Measurements from ENCODE around the gene COG5.
"Not testable (repeated sequence)": the region's sequence is repeated elsewhere in the genome, so short reads cannot be mapped to it uniquely, and the experiment has no call there.

Gene COG5

DNA sequence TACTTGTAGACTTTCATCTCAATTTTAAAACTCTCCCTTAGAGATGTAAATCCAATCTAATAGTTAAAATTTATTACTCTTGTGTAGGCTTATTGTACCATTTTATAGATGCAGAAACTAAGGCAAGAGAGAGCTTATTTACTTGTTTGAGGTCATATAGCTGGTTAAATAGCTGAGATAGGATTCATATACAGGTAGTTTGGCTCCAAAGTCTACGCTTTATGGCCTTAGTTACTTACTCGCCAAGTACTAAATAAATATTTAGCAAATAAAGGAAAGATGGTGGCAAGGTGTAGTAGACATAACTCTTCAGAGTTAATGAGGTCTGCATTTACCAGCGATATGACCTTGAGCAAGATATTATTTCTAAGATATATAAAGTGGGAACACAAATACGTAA lies 308.1 kb downstream of the COG5 start:
- DNase-seq = no peak

DNA sequence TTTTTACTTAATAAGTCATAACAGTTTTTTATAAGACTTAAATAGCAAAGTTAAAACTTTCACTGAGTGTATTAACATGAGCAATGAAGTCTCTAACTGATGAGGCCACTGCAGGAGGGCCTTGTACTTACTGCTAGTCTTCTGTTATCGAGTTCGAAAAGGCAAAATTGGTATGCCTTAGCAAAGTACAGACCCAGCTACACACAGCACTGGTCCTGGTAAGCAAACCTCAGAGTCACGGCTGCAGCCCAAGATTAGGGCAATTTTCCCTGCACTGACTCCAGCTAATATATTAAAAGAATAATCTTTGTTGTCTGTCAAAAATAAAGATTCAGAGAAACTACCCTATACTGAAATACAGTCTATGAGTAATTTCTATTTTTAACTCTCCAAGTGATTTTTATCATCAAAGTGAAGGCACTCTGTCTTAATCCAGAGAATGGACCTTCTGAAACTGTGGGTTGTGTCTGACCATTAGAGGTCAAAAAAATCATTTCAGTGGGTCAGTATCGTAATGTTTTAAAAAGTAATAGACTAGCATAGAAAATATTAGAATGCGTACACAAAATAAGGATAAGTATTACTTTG lies 309.2 kb downstream of the COG5 start:
- no peak for DNase-seq

DNA sequence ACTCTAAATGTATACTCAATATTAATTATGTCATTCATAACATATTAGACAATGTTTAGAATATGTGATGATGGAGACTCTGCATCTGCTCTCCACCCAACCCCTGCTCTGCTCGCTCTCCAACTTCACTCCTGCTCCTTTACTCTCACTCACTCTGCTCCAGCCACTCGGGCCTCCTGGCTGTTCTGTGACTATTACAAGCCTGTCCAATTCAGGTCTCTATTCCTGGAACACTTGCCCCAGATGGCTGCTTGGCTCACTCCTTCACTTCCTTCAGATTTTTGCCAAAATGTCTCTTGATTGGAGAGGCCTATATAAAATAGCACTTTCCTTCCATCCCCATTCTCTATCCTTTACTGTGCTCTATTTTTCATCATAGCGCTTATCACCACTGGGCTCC lies 310.1 kb downstream of the COG5 start:
- no peak for DNase-seq

DNA sequence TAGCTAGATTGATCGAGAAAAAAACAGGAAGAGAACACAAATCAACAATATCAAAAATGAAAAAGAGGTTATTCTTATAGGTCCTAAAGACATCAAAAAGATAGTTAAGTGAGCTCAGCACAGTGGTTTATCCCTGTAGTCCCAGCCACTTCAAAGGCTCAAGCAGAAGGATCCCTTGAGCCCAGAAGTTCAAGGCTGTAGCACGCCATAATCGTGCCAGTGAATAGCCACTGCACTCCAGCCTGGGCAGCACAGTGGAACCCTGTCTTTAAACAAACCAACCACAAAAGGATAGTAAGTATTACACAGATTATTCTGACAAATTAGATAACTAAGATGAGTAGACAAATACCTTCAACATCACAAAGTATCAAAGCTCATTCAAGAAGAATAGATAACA lies 311.8 kb downstream of the COG5 start:
- no peak for DNase-seq

DNA sequence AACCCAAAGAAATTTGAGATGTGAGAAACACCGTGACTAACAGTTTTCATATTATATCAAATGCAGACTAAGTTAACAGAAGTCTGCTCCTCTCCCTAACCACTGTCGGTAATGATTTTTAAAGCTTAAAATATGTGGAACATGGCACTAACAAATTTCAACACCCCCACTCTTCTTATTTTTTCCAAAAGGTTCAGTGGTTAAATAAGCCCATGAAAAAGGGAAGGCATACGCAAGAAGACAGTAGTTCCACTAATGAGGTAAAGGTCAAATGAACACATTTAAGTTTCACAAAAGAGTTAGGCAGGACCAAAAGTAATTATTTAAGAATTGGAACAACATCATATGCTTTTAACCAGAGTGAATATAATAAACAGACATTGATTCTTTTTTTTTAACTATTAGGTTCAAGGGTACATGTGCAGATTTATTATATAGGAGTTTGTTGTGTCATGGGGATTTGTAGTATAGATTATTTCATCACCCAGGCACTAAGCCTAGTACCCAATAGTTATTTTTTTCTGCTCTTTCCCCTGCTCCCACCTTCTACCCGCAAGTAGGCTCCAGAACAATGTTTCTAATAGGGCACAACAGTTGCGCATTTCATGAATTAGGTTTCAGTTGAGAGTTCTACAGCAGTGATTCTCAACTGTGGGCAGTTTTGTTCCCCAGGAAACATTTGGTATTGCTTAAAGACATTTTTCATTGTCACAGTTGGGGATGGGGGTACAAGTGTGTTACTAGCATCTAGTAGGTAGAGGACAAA lies 315.0 kb downstream of the COG5 start:
- no peak for DNase-seq

DNA sequence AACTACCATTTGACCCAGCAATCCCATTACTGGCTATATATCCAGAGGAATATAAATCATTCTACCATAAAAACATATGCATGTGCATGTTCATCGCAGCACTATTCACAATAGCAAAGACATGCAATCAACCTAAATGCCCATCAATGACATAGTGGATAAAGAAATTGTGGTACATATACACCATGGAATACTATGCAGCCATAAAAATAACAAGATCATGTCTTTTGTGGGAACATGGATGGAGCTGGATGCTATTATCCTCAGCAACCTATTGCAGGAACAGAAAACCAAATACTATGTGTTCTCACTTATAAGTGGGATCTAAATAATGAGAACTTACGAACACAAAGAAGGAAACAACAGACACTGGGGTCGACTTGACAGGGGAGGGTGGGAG lies 316.9 kb downstream of the COG5 start:
- DNase-seq = not testable (repeated sequence)

GRCh38 chr7:107244613-107245012 lies 319.1 kb downstream of the COG5 start:
- DNase-seq = no peak

DNA sequence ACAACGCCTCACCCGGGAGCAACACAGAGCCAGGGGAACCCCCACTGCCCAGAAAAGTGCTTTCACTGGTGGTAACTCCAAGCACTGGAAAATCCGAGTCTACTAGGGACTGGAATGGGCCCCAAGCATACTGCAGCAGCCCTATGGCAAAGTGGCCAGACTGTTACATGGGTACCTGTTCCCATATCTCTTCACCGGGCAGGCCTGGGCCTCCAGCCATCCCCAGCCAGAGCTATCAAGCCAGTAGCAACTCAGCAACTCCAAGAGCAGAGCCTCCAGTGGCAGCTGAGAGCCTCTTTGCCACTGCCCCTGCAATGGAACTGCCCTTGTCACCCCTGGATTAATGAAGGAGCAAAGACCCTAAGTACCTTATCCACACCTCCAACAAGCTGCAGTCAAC lies 321.5 kb downstream of the COG5 start:
- no peak for DNase-seq

- DNase-seq = no peak
Measured at GRCh38 chr7:107237451-107237850, 326.3 kb downstream of the COG5 start.

DNA sequence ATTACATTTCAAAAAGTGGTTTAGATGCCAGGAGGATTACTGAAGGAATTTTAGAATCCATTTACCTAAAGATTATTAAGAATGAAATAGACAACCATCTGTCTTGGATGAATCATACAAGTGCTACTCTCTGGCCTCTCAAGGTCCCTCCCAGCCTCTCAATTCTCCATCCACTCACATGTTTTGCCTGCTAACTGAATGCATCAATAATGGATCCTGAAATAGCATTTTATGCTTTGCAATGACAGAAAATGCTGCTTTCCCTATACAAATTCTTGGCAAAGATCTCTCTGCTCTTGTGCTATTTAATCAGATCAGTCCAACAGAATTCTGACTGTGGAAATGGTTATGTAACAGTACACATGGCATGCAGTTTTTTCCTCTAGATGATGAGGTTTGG lies 326.9 kb downstream of the COG5 start:
- no peak for DNase-seq

GRCh38 chr7:107234436-107234835 lies 329.3 kb downstream of the COG5 start:
- no peak for DNase-seq

- DNase-seq = no peak
Measured at GRCh38 chr7:107233981-107234380, 329.7 kb downstream of the COG5 start.

DNA sequence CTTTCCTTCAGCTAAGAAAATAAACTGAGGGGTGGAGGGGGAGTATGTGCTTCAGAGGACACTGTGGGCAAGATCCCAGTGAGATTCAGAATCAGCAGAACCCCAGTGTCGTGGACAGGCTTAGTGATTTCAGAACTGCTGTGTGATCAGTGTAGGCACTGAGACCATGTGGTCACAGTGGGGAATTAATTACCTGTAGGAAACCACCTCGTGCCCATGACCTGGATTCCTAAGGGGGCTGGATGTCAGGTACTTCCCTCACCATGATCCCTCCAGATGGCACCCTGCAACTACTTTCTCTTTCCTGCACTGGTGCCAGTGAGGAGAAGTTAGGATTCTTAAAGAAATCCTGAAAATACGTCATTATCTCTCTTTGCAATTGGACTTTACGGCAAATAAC lies 330.5 kb downstream of the COG5 start:
- DNase-seq = no peak

GRCh38 chr7:107232568-107233090 lies 331.1 kb downstream of the COG5 start:
- no peak for DNase-seq

DNA sequence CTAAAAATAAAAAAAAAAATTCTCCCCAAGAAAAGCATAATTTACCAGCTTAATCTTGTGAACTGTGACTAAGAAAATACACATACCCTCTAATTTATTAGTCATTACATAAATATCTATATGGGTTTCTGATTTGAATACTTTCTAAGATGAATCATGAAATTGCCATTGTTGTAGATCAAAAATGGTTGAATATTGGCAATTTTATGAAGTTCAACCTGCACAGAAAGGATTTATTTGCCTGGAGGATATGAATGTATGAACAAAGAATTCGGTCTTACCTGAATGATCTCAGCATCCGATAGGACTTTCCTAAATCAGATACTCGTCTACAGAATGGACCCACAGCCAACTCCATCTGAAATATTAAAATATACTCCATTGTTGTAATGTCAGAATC lies 333.4 kb downstream of the COG5 start:
- no peak for DNase-seq

DNA sequence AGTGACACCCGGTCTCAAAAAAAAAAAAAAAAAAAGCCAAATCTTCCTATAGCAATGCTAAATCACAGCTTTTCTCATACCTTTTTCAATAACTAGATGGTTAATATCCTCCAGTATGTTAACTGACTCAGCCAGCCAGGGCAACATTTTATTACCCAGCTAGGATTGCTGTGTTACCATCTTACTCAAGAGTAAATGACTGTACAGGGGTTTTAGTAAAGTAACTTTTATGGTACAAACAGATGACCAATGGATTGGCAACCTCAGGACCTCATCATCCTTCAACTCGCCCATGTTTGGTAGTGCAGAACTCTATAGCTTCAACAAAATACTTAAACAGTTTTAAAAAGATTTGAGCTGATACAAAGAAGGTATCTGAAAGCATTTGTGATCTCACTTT lies 335.4 kb downstream of the COG5 start:
- DNase-seq = no peak

DNA sequence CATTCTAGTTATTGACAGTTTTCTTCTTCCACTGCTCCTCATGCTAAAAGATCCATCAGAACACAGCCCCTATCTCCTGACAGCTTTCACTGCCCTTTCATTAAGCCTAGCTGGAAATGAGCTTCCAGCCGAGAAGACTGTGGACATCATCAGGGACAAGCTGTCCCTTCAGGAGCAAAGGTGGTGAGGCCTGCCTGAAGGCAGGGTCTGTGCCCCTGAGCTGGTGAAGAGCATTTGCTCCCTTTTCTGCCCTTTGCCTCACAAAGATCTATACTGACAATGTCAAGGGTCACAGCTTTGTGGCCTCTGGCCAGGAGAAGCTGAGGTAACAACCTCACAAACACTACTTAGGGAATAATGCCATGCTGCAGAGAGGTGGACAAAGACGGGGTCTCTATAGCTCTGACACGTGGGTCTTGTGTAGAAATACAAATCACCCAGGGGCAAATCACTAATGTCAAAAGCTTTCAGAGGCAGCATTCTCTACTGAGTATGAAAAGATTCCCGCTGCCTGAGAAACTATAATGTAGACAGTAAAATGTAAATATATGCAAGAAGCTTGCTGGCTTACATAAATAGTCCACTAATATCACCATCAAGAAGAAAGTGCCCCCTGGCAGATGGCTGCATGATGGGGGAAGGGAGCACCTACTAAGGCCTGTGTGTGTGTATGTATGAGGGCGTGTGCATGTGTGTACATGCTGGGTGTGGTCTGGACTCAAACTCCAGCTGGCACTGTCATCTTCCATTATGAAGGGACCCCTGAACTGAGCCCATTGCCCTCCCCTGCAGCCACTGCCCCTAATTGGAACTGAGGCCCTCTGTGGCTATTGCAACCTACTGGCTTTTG lies 339.1 kb downstream of the COG5 start:
- no peak for DNase-seq

- DNase-seq = not testable (repeated sequence)
Measured at GRCh38 chr7:107220806-107221205, 342.9 kb downstream of the COG5 start.

DNA sequence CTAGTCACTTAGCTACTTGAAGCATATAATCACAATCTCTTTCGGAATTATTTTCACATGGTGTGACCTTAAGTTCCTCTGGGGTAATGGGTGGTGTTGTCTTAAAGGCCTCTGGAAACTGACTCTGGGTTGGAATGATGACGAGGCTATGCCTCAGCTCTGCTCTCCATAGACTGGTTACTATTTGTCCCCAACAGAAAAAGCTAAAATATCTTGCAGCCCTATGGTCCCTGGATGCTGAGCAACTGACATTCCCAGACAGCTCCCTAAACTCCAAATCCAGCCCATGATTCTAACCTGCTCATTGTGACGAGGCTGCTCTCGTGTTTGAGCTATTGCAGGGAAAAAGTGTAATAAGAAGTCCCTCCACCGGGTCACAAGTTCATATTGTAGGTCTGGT lies 343.4 kb downstream of the COG5 start:
- DNase-seq = no peak

DNA sequence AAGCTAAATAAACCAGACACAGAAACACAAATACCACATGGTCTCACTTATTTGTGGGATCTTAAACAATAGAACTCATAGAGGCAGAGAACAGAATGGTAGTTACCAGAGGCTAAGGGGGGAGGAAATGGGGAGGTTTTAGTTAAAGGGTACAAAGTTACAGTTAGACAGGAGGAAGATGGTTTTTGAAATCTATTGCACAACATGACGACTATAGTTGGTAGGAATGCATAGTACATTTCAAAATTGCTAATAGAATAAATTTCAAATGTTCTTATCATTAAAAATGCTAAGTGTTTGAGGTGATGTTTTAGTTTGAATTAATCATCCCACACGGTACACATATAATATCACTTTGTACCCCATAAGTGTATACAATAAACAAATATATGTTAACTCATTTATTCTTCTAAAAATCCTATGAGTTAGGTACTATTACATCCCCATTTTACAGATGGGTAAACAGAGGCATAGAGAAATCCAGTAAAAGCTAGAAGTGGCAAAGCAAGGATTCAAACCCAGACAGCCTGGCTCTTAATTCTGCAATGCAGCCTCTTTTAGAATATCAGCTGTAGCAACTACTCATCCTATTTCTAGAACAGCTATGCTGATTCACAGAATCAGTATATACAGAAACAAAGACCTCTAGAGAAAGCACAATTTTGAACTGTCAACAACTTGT lies 344.0 kb downstream of the COG5 start:
- no peak for DNase-seq

DNA sequence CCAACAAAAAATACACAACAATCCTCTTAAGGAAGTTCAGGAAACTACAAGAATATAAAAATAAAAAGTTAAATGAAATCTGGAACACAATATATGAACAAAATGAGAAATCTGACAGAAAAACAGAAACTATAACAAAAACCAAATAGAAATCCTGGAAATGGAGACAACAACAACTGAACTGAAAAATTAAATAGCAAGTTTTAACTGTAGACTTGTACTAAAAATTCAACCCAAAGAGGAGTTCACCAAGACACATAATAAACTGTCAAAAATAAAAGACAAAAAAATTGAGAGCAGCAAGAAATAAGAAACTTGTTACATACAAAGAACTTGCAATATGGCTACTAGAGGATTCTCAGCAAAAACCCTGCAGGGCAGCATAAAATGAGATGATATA lies 349.8 kb downstream of the COG5 start:
- DNase-seq = no peak

GRCh38 chr7:107213193-107213788 lies 350.4 kb downstream of the COG5 start:
- no peak for DNase-seq

GRCh38 chr7:107212725-107213124 lies 351.0 kb downstream of the COG5 start:
- DNase-seq = no peak
